ENCODE measurements around the gene ZNF77. TPM values are rescaled to one million over a fixed set of nuclear protein-coding genes. Genes with fewer than 3 reads are reported as not detected.
"Not testable (repeated sequence)": the region's sequence is repeated elsewhere in the genome, so short reads cannot be mapped to it uniquely, and the experiment has no call there.

The ZNF77 gene
- polyA plus RNA-seq, 4 donors: 1.1 to 7.8 (median 1.9) TPM

- WGBS, 3 donors: 38 to 55% (median 46%) methylated on average over 4 of the region's 4 CpGs
- no peak for DNase-seq
- no peaks in the 10 kb centered on the region for H3K27me3 ChIP-seq (ENCODE audit: control insufficient read depth in 3 of 3, insufficient read depth in 3 of 3, low read length in 3 of 3)
- peaks cover 0 to 14% (median 3%) of the 10 kb centered on the region in 3 donors for H3K36me3 ChIP-seq (ENCODE audit: control insufficient read depth in 3 of 3, insufficient read depth in 2 of 3, low read depth in 1 of 3, low read length in 3 of 3)
- no peaks in the 10 kb centered on the region for H3K4me1 ChIP-seq (ENCODE audit: control insufficient read depth in 3 of 3, insufficient read depth in 2 of 3, low read depth in 1 of 3, low read length in 2 of 3)
- H3K4me3 ChIP-seq (ENCODE audit: low read depth in 1 of 3, low read length in 3 of 3): no peak overlapping the region
- H3K9me3 ChIP-seq (ENCODE audit: control insufficient read depth in 2 of 2, insufficient read depth in 1 of 2, low read depth in 1 of 2, low read length in 1 of 2): peaks cover 0 to 29% of the 10 kb centered on the region in 2 donors
- FAIRE-seq: no peak
- no peak overlapping the region for H3K27ac ChIP-seq (ENCODE audit: low read depth in 1 of 3, low read length in 2 of 3)
These were observed 21.3 kb downstream of the ZNF77 start for GRCh38 chr19:2923510-2923909.

DNA sequence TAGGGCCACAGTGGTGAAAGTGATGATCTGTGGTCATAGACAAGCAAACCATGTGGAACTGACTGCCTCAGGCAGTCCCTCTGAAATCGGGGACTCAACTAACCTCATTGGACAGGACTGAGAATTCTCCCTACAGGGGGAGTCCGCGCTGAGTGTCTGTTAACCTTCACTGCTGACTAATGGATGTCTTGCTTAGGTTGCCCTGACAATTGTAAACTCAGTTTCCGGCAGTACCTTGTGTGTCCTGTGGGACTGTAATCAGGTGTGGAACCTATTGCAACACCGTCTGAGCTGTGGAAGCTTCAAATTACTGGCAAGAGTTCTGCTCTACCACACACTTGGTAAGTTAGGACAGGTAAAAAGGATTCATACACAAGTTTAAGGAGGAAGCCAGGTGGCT is 21.8 kb downstream of the ZNF77 start:
- no peaks in the 10 kb centered on the region for H3K27me3 ChIP-seq (ENCODE audit: control insufficient read depth in 3 of 3, insufficient read depth in 3 of 3, low read length in 3 of 3)
- WGBS, 3 donors: 38 to 67% (median 49%) methylated on average over 5 of the region's 5 CpGs
- peaks cover under 1 to 31% of the 10 kb centered on the region in 2 donors for H3K9me3 ChIP-seq (ENCODE audit: control insufficient read depth in 2 of 2, insufficient read depth in 1 of 2, low read depth in 1 of 2, low read length in 1 of 2)
- no peak overlapping the region for H3K4me3 ChIP-seq (ENCODE audit: low read depth in 1 of 3, low read length in 3 of 3)
- H3K4me1 ChIP-seq (ENCODE audit: control insufficient read depth in 3 of 3, insufficient read depth in 2 of 3, low read depth in 1 of 3, low read length in 2 of 3): no peaks in the 10 kb centered on the region
- H3K36me3 ChIP-seq (ENCODE audit: control insufficient read depth in 3 of 3, insufficient read depth in 2 of 3, low read depth in 1 of 3, low read length in 3 of 3): peaks cover 0 to 15% (median 4%) of the 10 kb centered on the region in 3 donors
- FAIRE-seq: no peak
- H3K27ac ChIP-seq (ENCODE audit: low read depth in 1 of 3, low read length in 2 of 3): no peak overlapping the region
- no peak for DNase-seq

GRCh38 chr19:2917275-2918184 is 27.2 kb downstream of the ZNF77 start:
- no peak for FAIRE-seq
- Histone ChIP-seq H3K9me3 (ENCODE audit: control insufficient read depth in 2 of 2, insufficient read depth in 1 of 2, low read depth in 1 of 2, low read length in 1 of 2) (peaks cover 8 to 57% of the 10 kb centered on the region in 2 donors), H3K4me3 (ENCODE audit: low read depth in 1 of 3, low read length in 3 of 3) (no peak overlapping the region)

GRCh38 chr19:2912306-2912705 is 32.5 kb downstream of the ZNF77 start:
- Histone ChIP-seq H3K4me1 (ENCODE audit: control insufficient read depth in 3 of 3, insufficient read depth in 2 of 3, low read depth in 1 of 3, low read length in 2 of 3) (no peaks in the 10 kb centered on the region), H3K9me3 (ENCODE audit: control insufficient read depth in 2 of 2, insufficient read depth in 1 of 2, low read depth in 1 of 2, low read length in 1 of 2) (peaks cover 3 to 60% of the 10 kb centered on the region in 2 donors), H3K4me3 (ENCODE audit: low read depth in 1 of 3, low read length in 3 of 3) (no peak overlapping the region), H3K27ac (ENCODE audit: low read depth in 1 of 3, low read length in 2 of 3) (no peak overlapping the region), H3K36me3 (ENCODE audit: control insufficient read depth in 3 of 3, insufficient read depth in 2 of 3, low read depth in 1 of 3, low read length in 3 of 3) (peaks cover 6 to 33% (median 24%) of the 10 kb centered on the region in 3 donors), H3K27me3 (ENCODE audit: control insufficient read depth in 3 of 3, insufficient read depth in 3 of 3, low read length in 3 of 3) (no peaks in the 10 kb centered on the region)
- FAIRE-seq (no peak), DNase-seq (no peak)
- 92 to 95% (median 94%) methylated on average over 5 of the region's 5 CpGs for WGBS, 3 donors

More at GRCh38 chr19:2917275-2918184, 27.2 kb downstream of the ZNF77 start:
- H3K27ac ChIP-seq (ENCODE audit: low read depth in 1 of 3, low read length in 2 of 3): no peak overlapping the region
- peaks cover 10 to 36% (median 31%) of the 10 kb centered on the region in 3 donors for H3K36me3 ChIP-seq (ENCODE audit: control insufficient read depth in 3 of 3, insufficient read depth in 2 of 3, low read depth in 1 of 3, low read length in 3 of 3)
- no peaks in the 10 kb centered on the region for H3K27me3 ChIP-seq (ENCODE audit: control insufficient read depth in 3 of 3, insufficient read depth in 3 of 3, low read length in 3 of 3)
- WGBS, 3 donors: 95 to 97% (median 96%) methylated on average over 16 of the region's 16 CpGs
- DNase-seq: no peak
- H3K4me1 ChIP-seq (ENCODE audit: control insufficient read depth in 3 of 3, insufficient read depth in 2 of 3, low read depth in 1 of 3, low read length in 2 of 3): no peaks in the 10 kb centered on the region

DNA sequence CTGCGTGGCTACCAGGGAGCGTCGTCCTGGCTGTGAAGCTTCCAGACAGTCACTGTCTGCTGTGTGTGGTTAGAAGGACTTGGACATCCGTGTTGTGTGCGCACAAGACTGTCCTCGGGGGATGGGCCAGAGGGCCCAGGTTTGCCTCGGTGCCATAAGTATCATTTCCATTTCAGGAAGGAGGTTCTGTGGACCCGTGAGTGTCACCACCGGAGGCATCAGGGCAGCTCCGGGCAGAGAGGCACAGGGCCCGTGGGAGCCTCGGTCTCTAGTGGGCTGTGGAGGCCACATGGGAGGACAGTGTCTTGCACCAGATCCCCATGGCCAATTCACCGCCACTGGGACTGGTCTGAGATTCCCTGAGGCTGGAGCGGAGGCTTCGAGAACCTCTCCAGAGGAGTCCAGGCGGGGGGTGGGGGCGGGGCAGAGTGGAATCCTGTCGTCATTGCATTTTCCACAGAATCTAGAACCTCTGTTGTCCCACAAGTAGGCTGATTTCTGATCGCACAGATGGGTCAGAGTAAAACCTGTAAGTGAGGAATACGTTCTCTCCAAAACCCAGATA is 38.1 kb downstream of the ZNF77 start:
- 91 to 94% (median 94%) methylated on average over 19 to 20 of the region's 20 CpGs for WGBS, 3 donors
- FAIRE-seq: no peak

GRCh38 chr19:2905918-2906519 is 38.8 kb downstream of the ZNF77 start:
- 68 to 82% (median 80%) methylated on average over 11 of the region's 11 CpGs for WGBS, 3 donors
- no peak overlapping the region for H3K27ac ChIP-seq (ENCODE audit: low read depth in 1 of 3, low read length in 2 of 3)

More for the DNA sequence above, 38.1 kb downstream of the ZNF77 start:
- H3K36me3 ChIP-seq (ENCODE audit: control insufficient read depth in 3 of 3, insufficient read depth in 2 of 3, low read depth in 1 of 3, low read length in 3 of 3): peaks cover 0 to 28% (median 0%) of the 10 kb centered on the region in 3 donors
- no peak overlapping the region for H3K4me3 ChIP-seq (ENCODE audit: low read depth in 1 of 3, low read length in 3 of 3)
- no peak for DNase-seq
- H3K27me3 ChIP-seq (ENCODE audit: control insufficient read depth in 3 of 3, insufficient read depth in 3 of 3, low read length in 3 of 3): no peaks in the 10 kb centered on the region
- peaks cover 0 to 9% (median 0%) of the 10 kb centered on the region in 3 donors for H3K4me1 ChIP-seq (ENCODE audit: control insufficient read depth in 3 of 3, insufficient read depth in 2 of 3, low read depth in 1 of 3, low read length in 2 of 3)
- no peak overlapping the region for H3K27ac ChIP-seq (ENCODE audit: low read depth in 1 of 3, low read length in 2 of 3)
- peaks cover 0 to 17% of the 10 kb centered on the region in 2 donors for H3K9me3 ChIP-seq (ENCODE audit: control insufficient read depth in 2 of 2, insufficient read depth in 1 of 2, low read depth in 1 of 2, low read length in 1 of 2)

DNA sequence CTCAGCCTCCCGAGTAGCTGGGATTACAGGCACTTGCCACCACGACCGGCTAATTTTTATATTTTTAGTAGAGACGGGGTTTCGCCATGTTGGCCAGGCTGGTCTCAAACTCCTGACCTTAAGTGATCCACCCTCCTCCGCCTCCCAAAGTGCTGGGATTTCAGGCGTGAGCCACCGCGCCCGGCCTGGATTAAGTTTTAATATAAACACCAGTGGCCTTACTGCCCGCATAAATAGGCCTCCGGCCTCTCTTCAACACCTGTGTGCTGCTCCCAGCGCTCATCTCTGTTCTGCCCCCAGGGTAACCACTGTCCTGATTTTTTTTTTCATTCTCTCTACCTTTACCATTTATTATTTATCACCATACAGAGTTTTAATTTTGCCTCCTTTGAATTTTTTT is 41.4 kb downstream of the ZNF77 start:
- H3K27ac ChIP-seq (ENCODE audit: low read depth in 1 of 3, low read length in 2 of 3): peak overlapping the region in 1 of 3 donors; percentile 91
- 92 to 96% (median 92%) methylated on average over 13 of the region's 13 CpGs for WGBS, 3 donors
- peaks cover 0 to 21% (median 0%) of the 10 kb centered on the region in 3 donors for H3K36me3 ChIP-seq (ENCODE audit: control insufficient read depth in 3 of 3, insufficient read depth in 2 of 3, low read depth in 1 of 3, low read length in 3 of 3)
- not testable (repeated sequence) for DNase-seq; H3K4me3 ChIP-seq (ENCODE audit: low read depth in 1 of 3, low read length in 3 of 3); H3K4me1 ChIP-seq (ENCODE audit: control insufficient read depth in 3 of 3, insufficient read depth in 2 of 3, low read depth in 1 of 3, low read length in 2 of 3); H3K9me3 ChIP-seq (ENCODE audit: control insufficient read depth in 2 of 2, insufficient read depth in 1 of 2, low read depth in 1 of 2, low read length in 1 of 2); H3K27me3 ChIP-seq (ENCODE audit: control insufficient read depth in 3 of 3, insufficient read depth in 3 of 3, low read length in 3 of 3); FAIRE-seq

More at GRCh38 chr19:2905918-2906519, 38.8 kb downstream of the ZNF77 start:
- Histone ChIP-seq H3K4me3 (ENCODE audit: low read depth in 1 of 3, low read length in 3 of 3) (no peak overlapping the region), H3K9me3 (ENCODE audit: control insufficient read depth in 2 of 2, insufficient read depth in 1 of 2, low read depth in 1 of 2, low read length in 1 of 2) (peaks cover 0 to 12% of the 10 kb centered on the region in 2 donors), H3K27me3 (ENCODE audit: control insufficient read depth in 3 of 3, insufficient read depth in 3 of 3, low read length in 3 of 3) (no peaks in the 10 kb centered on the region), H3K4me1 (ENCODE audit: control insufficient read depth in 3 of 3, insufficient read depth in 2 of 3, low read depth in 1 of 3, low read length in 2 of 3) (peaks cover 0 to 9% (median 2%) of the 10 kb centered on the region in 3 donors), H3K36me3 (ENCODE audit: control insufficient read depth in 3 of 3, insufficient read depth in 2 of 3, low read depth in 1 of 3, low read length in 3 of 3) (peaks cover 0 to 25% (median 0%) of the 10 kb centered on the region in 3 donors)
- FAIRE-seq: no peak
- peak in 1 of 2 donors; percentile 43 for DNase-seq

DNA sequence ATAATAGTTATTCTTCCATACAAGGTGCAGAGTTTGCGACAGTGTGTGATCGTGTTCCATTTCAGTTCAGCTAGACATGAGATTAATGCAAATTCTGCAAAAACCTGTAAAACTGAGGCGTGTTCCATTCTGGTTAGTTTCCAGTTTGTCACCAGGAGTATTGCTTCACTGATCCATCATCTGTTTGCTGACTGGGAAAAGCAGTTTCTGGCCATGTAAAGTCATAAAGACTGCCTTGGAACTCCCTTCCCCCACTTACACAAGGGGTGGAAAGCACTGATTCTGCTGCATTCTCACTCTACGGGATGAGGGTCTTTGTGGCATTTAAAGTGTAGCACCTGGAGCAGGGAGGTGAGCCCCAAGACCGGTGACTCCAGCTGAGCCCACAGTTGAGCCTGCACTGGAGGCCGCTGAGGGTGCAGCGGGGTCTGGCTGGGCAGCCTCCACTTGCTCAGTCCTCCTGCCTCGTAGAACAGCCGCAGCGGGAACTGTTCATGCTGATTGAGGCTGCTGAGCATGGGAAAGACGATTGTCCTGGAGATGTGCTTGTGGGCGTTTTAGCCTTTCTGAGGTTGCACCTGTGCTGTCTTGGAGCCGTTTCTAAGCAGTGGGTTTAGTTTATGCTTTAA is 42.1 kb downstream of the ZNF77 start:
- no peak for FAIRE-seq
- 80 to 82% (median 81%) methylated on average over 13 of the region's 13 CpGs for WGBS, 3 donors
- H3K27ac ChIP-seq (ENCODE audit: low read depth in 1 of 3, low read length in 2 of 3): peak overlapping the region in 2 of 3 donors; percentile 2 to 91

More for the DNA sequence above, 42.1 kb downstream of the ZNF77 start:
- peak; percentile 25 to 81 for DNase-seq
- peaks cover 0 to 9% (median 2%) of the 10 kb centered on the region in 3 donors for H3K4me1 ChIP-seq (ENCODE audit: control insufficient read depth in 3 of 3, insufficient read depth in 2 of 3, low read depth in 1 of 3, low read length in 2 of 3)
- peaks cover 0 to 1% of the 10 kb centered on the region in 2 donors for H3K9me3 ChIP-seq (ENCODE audit: control insufficient read depth in 2 of 2, insufficient read depth in 1 of 2, low read depth in 1 of 2, low read length in 1 of 2)
- H3K27me3 ChIP-seq (ENCODE audit: control insufficient read depth in 3 of 3, insufficient read depth in 3 of 3, low read length in 3 of 3): no peaks in the 10 kb centered on the region
- H3K36me3 ChIP-seq (ENCODE audit: control insufficient read depth in 3 of 3, insufficient read depth in 2 of 3, low read depth in 1 of 3, low read length in 3 of 3): peaks cover 0 to 20% (median 0%) of the 10 kb centered on the region in 3 donors
- peak overlapping the region in 1 of 3 donors; percentile 82 for H3K4me3 ChIP-seq (ENCODE audit: low read depth in 1 of 3, low read length in 3 of 3)
